Karpas-422 (cell line): Measurements from ENCODE around the gene OGFR. TPM values are rescaled to one million over a fixed set of nuclear protein-coding genes. Genes with fewer than 3 reads are reported as not detected.
A peak's percentile ranks its signal among the peaks of the same experiment; 100 is the strongest.

Source experiments
- DNase-seq: peaks from one replicate; pipeline ENCODE4 v3.0.0-alpha.2; 2015
- H2AFZ ChIP-seq: fragments of 200-600 bp; sonication (generic); 2 replicates; pipeline ENCODE4 v1.6.1; 2014; ENCODE audit warnings: antibody characterized with exemption, low read length, mixed read lengths
- H3K27ac ChIP-seq: fragments of 200-600 bp; sonication (generic); 2 replicates; pipeline ENCODE4 v1.5.1; 2014; ENCODE audit warnings: mild to moderate bottlenecking, low read length, moderate library complexity
- H3K27me3 ChIP-seq: fragments of 200-600 bp; sonication (generic); 2 replicates; pipeline ENCODE4 v1.6.1; 2014; ENCODE audit warnings: low read length, mixed read lengths
- H3K36me3 ChIP-seq: fragments of 200-600 bp; sonication (generic); 2 replicates; pipeline ENCODE4 v1.6.1; 2014; ENCODE audit warnings: low read length, mixed read lengths; ENCODE audit not compliant: insufficient read depth
- H3K4me1 ChIP-seq: fragments of 200-600 bp; sonication (generic); 2 replicates; pipeline ENCODE4 v1.6.1; 2014; ENCODE audit warnings: mild to moderate bottlenecking, low read length, mixed read lengths
- H3K4me2 ChIP-seq: fragments of 200-600 bp; sonication (generic); 2 replicates; pipeline ENCODE4 v1.6.1; 2014; ENCODE audit warnings: low read length, low read depth, mild to moderate bottlenecking; ENCODE audit not compliant: poor library complexity, severe bottlenecking
- H3K4me3 ChIP-seq: fragments of 200-600 bp; sonication (generic); 2 replicates; pipeline ENCODE4 v1.5.1; 2014; ENCODE audit warnings: mild to moderate bottlenecking, antibody characterized with exemption, low read length, mixed read lengths
- H3K79me2 ChIP-seq: fragments of 200-600 bp; sonication (generic); 2 replicates; pipeline ENCODE4 v1.6.1; 2014; ENCODE audit warnings: mild to moderate bottlenecking, low read length, mixed read lengths
- H3K9ac ChIP-seq: fragments of 200-600 bp; sonication (generic); 2 replicates; pipeline ENCODE4 v1.6.0; 2014; ENCODE audit warnings: low read length
- H3K9me2 ChIP-seq: fragments of 200-600 bp; sonication (generic), shearing (Covaris generic); replicated peaks from 2 replicates; pipeline ENCODE4 v1.6.0; 2014; ENCODE audit warnings: mild to moderate bottlenecking, low read length, moderate library complexity; ENCODE audit not compliant: insufficient read depth
- H3K9me3 ChIP-seq: fragments of 300-700, 200-600 bp; sonication (generic); 2 replicates; pipeline ENCODE4 v1.6.1; 2014; ENCODE audit warnings: low read length, mixed read lengths
- H4K20me1 ChIP-seq: fragments of 200-600 bp; sonication (generic); 2 replicates; pipeline ENCODE4 v1.6.1; 2014; ENCODE audit warnings: mild to moderate bottlenecking, antibody characterized with exemption, low read length, low read depth; ENCODE audit not compliant: insufficient read depth
- total RNA-seq: library from RNA; depleted of rRNA; stranded (reverse); fragments of >200 nt; shearing (Covaris generic); gene quantifications from 2 replicates; pipeline ENCODE4 v1.2.3, GENCODE V29; 2014; ENCODE audit warnings: low replicate concordance

Gene OGFR
- total RNA-seq, 1 experiment from 2014 or later: 23.8 TPM

DNA sequence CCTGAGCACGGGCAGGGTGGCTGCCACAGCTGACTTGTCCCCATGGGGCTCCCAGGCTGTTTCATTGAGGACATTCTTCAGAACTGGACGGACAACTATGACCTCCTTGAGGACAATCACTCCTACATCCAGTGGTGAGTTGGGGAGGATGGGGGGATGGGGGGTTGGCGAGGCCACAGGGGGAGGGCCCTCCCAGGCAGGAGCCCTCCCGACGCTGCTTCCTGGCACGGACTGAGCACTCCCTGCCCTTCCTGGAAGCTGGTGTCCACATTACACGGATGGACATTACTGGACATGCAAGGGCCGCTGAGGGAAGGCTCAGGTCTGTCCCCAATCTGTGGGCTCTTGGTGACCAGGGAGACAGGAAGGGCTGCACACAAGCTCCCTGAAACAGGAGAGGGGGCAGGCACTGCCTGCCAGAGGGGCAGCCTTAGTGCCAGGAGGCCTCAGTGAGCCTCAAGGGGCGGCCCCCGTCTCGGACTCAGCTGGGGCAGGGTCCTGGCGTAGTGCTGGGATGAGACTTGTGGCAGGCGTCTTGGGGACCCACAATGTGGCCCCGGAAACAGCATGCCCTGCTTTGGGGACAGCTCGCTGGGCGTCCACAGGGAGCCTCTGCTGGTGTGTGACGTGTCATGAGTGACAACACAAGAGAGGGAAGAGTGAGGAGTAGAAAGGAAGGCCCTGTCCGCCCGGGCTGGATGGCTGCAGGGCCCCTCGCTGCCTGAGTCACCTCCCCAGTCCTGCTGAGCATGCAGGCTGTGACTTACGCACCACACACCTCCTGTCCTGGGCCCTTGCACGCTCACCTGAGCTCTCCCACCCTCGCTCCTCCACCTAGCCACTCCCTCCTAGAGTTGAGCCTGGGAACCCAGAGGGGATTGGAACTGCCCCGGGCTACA, 5.1 kb downstream of the OGFR start:
- Histone ChIP-seq H3K9me2 (no peaks in the 10 kb centered on the region), H3K79me2 (peaks cover 22% of the 10 kb centered on the region), H3K27ac (no peak overlapping the region), H3K4me1 (peaks cover 24% of the 10 kb centered on the region), H3K4me2 (no peak overlapping the region), H4K20me1 (peaks cover 44% of the 10 kb centered on the region), H2AFZ (no peak overlapping the region), H3K9me3 (no peaks in the 10 kb centered on the region), H3K9ac (no peak overlapping the region), H3K36me3 (peaks cover 14% of the 10 kb centered on the region), H3K4me3 (no peak overlapping the region), H3K27me3 (no peaks in the 10 kb centered on the region)
- DNase-seq: no peak

GRCh38 chr20:62811320-62811719, 6.7 kb downstream of the OGFR start:
- Histone ChIP-seq H2AFZ (no peak overlapping the region), H3K27me3 (no peaks in the 10 kb centered on the region), H3K9ac (no peak overlapping the region), H4K20me1 (peaks cover 34% of the 10 kb centered on the region), H3K4me2 (no peak overlapping the region), H3K9me2 (no peaks in the 10 kb centered on the region), H3K4me3 (no peak overlapping the region), H3K36me3 (peaks cover 14% of the 10 kb centered on the region), H3K9me3 (no peaks in the 10 kb centered on the region), H3K4me1 (peaks cover 17% of the 10 kb centered on the region), H3K27ac (no peak overlapping the region), H3K79me2 (peaks cover 7% of the 10 kb centered on the region)
- no peak for DNase-seq

GRCh38 chr20:62811720-62812119, 7.1 kb downstream of the OGFR start:
- no peak for DNase-seq
- H3K27ac ChIP-seq: no peak overlapping the region
- peaks cover 3% of the 10 kb centered on the region for H3K79me2 ChIP-seq
- H3K4me3 ChIP-seq: no peak overlapping the region
- no peak overlapping the region for H3K4me2 ChIP-seq
- no peaks in the 10 kb centered on the region for H3K9me3 ChIP-seq
- H3K36me3 ChIP-seq: peaks cover 14% of the 10 kb centered on the region
- no peak overlapping the region for H3K9ac ChIP-seq
- no peaks in the 10 kb centered on the region for H3K9me2 ChIP-seq
- peaks cover 13% of the 10 kb centered on the region for H3K4me1 ChIP-seq
- H3K27me3 ChIP-seq: no peaks in the 10 kb centered on the region
- H4K20me1 ChIP-seq: peaks cover 30% of the 10 kb centered on the region
- no peak overlapping the region for H2AFZ ChIP-seq

DNA sequence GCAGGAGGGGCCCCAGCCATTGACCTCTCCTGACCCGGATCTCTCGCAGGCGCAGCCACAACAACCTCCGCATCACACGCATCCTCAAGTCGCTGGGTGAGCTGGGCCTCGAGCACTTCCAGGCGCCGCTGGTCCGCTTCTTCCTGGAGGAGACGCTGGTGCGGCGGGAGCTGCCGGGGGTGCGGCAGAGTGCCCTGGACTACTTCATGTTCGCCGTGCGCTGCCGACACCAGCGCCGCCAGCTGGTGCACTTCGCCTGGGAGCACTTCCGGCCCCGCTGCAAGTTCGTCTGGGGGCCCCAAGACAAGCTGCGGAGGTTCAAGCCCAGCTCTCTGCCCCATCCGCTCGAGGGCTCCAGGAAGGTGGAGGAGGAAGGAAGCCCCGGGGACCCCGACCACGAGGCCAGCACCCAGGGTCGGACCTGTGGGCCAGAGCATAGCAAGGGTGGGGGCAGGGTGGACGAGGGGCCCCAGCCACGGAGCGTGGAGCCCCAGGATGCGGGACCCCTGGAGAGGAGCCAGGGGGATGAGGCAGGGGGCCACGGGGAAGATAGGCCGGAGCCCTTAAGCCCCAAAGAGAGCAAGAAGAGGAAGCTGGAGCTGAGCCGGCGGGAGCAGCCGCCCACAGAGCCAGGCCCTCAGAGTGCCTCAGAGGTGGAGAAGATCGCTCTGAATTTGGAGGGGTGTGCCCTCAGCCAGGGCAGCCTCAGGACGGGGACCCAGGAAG, 7.7 kb downstream of the OGFR start:
- DNase-seq: no peak
- Histone ChIP-seq H3K4me2 (no peak overlapping the region), H3K9me3 (no peaks in the 10 kb centered on the region), H3K9me2 (no peaks in the 10 kb centered on the region), H3K79me2 (no peaks in the 10 kb centered on the region), H3K27ac (no peak overlapping the region), H2AFZ (no peak overlapping the region), H3K36me3 (peaks cover 14% of the 10 kb centered on the region), H3K4me1 (peaks cover 7% of the 10 kb centered on the region), H3K27me3 (no peaks in the 10 kb centered on the region), H3K4me3 (no peak overlapping the region), H4K20me1 (peaks cover 24% of the 10 kb centered on the region), H3K9ac (no peak overlapping the region)

- no peak overlapping the region for H3K27ac ChIP-seq
- H3K36me3 ChIP-seq: peaks cover 14% of the 10 kb centered on the region
- no peak overlapping the region for H3K9ac ChIP-seq
- no peaks in the 10 kb centered on the region for H3K27me3 ChIP-seq
- peaks cover 19% of the 10 kb centered on the region; the same call in 1 of the 2 replicates for H4K20me1 ChIP-seq
- no peak for DNase-seq
- no peaks in the 10 kb centered on the region for H3K9me3 ChIP-seq
- peaks cover 2% of the 10 kb centered on the region for H3K4me1 ChIP-seq
- no peaks in the 10 kb centered on the region for H3K9me2 ChIP-seq
- H2AFZ ChIP-seq: no peak overlapping the region
- no peaks in the 10 kb centered on the region for H3K79me2 ChIP-seq
- no peak overlapping the region for H3K4me2 ChIP-seq
- H3K4me3 ChIP-seq: no peak overlapping the region
Measured at GRCh38 chr20:62812907-62813200, 8.2 kb downstream of the OGFR start.

DNA sequence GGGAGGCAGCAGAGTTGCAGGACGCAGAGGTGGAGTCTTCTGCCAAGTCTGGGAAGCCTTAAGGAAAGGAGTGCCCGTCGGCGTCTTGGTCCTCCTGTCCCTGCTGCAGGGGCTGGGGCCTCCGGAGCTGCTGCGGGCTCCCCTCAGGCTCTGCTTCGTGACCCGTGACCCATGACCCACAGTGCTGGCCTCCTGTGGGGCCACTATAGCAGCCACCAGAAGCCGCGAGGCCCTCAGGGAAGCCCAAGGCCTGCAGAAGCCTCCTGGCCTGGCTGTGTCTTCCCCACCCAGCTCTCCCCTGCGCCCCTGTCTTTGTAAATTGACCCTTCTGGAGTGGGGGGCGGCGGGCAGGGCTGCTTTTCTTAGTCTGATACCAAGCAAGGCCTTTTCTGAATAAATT, 9.0 kb downstream of the OGFR start:
- no peak overlapping the region for H3K4me2 ChIP-seq
- no peak overlapping the region for H2AFZ ChIP-seq
- no peaks in the 10 kb centered on the region for H3K4me1 ChIP-seq
- no peaks in the 10 kb centered on the region for H3K27me3 ChIP-seq
- peaks cover 14% of the 10 kb centered on the region for H3K36me3 ChIP-seq
- H4K20me1 ChIP-seq: peaks cover 18% of the 10 kb centered on the region; the same call in 1 of the 2 replicates
- H3K79me2 ChIP-seq: no peaks in the 10 kb centered on the region
- H3K9me2 ChIP-seq: no peaks in the 10 kb centered on the region
- H3K27ac ChIP-seq: no peak overlapping the region
- DNase-seq: no peak
- no peaks in the 10 kb centered on the region for H3K9me3 ChIP-seq
- H3K9ac ChIP-seq: no peak overlapping the region
- no peak overlapping the region for H3K4me3 ChIP-seq

DNA sequence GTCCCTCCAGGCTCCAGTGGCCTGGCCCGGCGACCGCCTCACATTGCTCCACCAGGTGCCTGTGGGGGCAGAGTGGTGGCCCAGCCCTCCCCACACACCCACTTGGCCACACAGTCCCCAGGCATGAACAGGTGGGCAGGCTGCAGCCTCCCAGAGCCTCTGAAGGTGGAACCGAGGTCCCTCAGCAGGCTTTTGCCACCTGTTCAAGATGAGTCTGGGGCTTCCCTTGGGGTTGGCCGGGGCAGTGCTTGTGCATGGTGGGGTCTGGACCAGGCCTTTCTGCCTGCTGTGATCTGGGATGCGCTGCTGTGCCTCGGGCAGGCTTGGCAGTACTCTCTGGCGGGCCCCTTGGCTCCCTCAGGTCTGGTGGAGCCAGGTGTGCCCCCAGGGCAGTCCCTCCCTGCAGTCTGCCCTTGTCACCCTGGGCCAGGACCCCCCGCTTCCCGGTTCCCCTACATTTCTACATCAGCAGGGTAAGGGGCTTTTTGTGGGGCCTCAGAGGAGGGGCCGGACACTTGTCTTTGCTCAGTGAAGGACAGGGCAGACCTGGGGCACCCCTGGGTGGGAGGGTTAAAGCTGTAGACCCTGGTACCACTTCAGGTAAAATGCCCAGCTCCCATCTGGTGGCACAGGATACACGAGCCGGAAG, 9.5 kb downstream of the OGFR start:
- H3K27me3 ChIP-seq: no peaks in the 10 kb centered on the region
- H3K27ac ChIP-seq: no peak overlapping the region
- no peak overlapping the region for H3K4me3 ChIP-seq
- H3K79me2 ChIP-seq: no peaks in the 10 kb centered on the region
- H3K9ac ChIP-seq: no peak overlapping the region
- peak; percentile 68 for DNase-seq
- H3K36me3 ChIP-seq: peaks cover 11% of the 10 kb centered on the region
- H3K9me3 ChIP-seq: no peaks in the 10 kb centered on the region
- H3K9me2 ChIP-seq: no peaks in the 10 kb centered on the region
- peaks cover 17% of the 10 kb centered on the region; the same call in 1 of the 2 replicates for H4K20me1 ChIP-seq
- H2AFZ ChIP-seq: no peak overlapping the region
- no peaks in the 10 kb centered on the region for H3K4me1 ChIP-seq
- H3K4me2 ChIP-seq: no peak overlapping the region

DNA sequence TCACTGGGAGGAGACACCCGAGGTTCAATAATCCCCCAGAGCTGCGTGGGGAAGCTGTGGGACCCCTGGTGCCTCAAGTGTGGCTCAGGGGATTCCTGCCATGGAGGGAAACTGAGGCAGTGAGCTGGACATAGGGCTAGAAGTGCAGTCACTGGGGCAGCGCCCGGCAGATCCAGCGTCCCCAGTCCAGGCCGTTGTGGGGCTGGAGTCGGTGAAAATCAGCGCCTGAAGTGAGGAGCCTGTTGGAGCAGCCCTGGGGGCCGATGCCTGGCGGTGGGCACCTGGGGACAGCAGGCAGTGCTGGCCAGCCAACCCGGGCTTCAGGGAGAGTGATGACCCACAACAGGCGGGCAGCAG, 10.1 kb downstream of the OGFR start:
- Histone ChIP-seq H3K4me2 (no peak overlapping the region), H3K27ac (no peak overlapping the region), H3K27me3 (no peaks in the 10 kb centered on the region), H3K9ac (no peak overlapping the region), H3K4me3 (no peak overlapping the region), H3K36me3 (peaks cover 6% of the 10 kb centered on the region; the same call in 1 of the 2 replicates), H3K9me3 (no peaks in the 10 kb centered on the region), H2AFZ (no peak overlapping the region), H4K20me1 (peaks cover 12% of the 10 kb centered on the region; the same call in 1 of the 2 replicates), H3K79me2 (no peaks in the 10 kb centered on the region), H3K9me2 (no peaks in the 10 kb centered on the region), H3K4me1 (no peaks in the 10 kb centered on the region)
- no peak for DNase-seq
